ENCODE results near the gene FXYD2.

GRCh38 chr11:117872975-117873827 lies 48.7 kb upstream of the FXYD2 start:
- TF ChIP-seq CTCF (conservative IDR thresholded peaks at IDR 0.05) (no peak), ZFX (IDR thresholded peaks at IDR 0.05) (no peak)
